Keratinocyte (primary cell): ENCODE data around the gene ZFPL1. TPM values are rescaled to one million over a fixed set of nuclear protein-coding genes. Genes with fewer than 3 reads are reported as not detected.

Experiments used
- DNase-seq: peaks from one replicate; pipeline ENCODE4 v3.0.0-alpha.2; 2011; ENCODE audit warnings: low read depth, missing footprints, low spot score
- FAIRE-seq: peaks from 2 replicates; lab custom pipeline; 2011; peaks lifted over from hg19 to GRCh38; lab: Jason Lieb, UNC
- H2AFZ ChIP-seq: 2 replicates; pipeline ENCODE4 v1.6.0; 2012; ENCODE audit warnings: low read length, control low read depth, inconsistent platforms; ENCODE audit not compliant: control insufficient read depth
- H3K27ac ChIP-seq: 2 replicates; pipeline ENCODE4 v1.5.1; 2011; ENCODE audit warnings: low read length; ENCODE audit not compliant: control insufficient read depth, insufficient read depth
- H3K27me3 ChIP-seq: 3 replicates; pipeline ENCODE4 v1.6.0; 2011; ENCODE audit warnings: low read length; ENCODE audit not compliant: control insufficient read depth, insufficient read depth; ENCODE audit errors: extremely low read depth
- H3K36me3 ChIP-seq, 2 experiments: 2 replicates in 1 of 2; 3 replicates in 1 of 2; pipeline ENCODE4 v1.5.1; 2011; ENCODE audit warnings: low read length in 2 of 2, mild to moderate bottlenecking in 1 of 2; ENCODE audit not compliant: control insufficient read depth in 2 of 2, insufficient read depth in 2 of 2; ENCODE audit errors: extremely low read depth in 1 of 2
- H3K4me1 ChIP-seq: 3 replicates; pipeline ENCODE4 v1.5.1; 2011; ENCODE audit warnings: low read length; ENCODE audit not compliant: control insufficient read depth, insufficient read depth; ENCODE audit errors: extremely low read depth
- H3K4me2 ChIP-seq: 3 replicates; pipeline ENCODE4 v1.6.0; 2011; ENCODE audit warnings: low read depth, low read length; ENCODE audit not compliant: control insufficient read depth, insufficient read depth; ENCODE audit errors: extremely low read depth
- H3K4me3 ChIP-seq, 3 experiments: fragments of 200-600 bp in 1 of 3; sonication (generic) in 1 of 3; 2 replicates in 2 of 3; 3 replicates in 1 of 3; pipeline ENCODE4 v1.5.1; 2011 to 2016; ENCODE audit warnings: low read length in 3 of 3, mild to moderate bottlenecking in 3 of 3, control low read depth in 2 of 3, inconsistent platforms in 1 of 3, low read depth in 1 of 3, mixed read lengths in 1 of 3, mixed run types in 1 of 3, moderate library complexity in 1 of 3; ENCODE audit not compliant: control insufficient read depth in 2 of 3, insufficient read depth in 2 of 3; ENCODE audit errors: extremely low read depth in 1 of 3
- H3K79me2 ChIP-seq: 2 replicates; pipeline ENCODE4 v1.6.0; 2012; ENCODE audit warnings: low read length; ENCODE audit not compliant: control insufficient read depth, insufficient read depth
- H3K9ac ChIP-seq: 3 replicates; pipeline ENCODE4 v1.6.0; 2011; ENCODE audit warnings: low read length; ENCODE audit not compliant: control insufficient read depth, insufficient read depth; ENCODE audit errors: extremely low read depth
- H3K9me1 ChIP-seq: 3 replicates; pipeline ENCODE4 v1.6.0; 2011; ENCODE audit warnings: low read length; ENCODE audit not compliant: control insufficient read depth, insufficient read depth; ENCODE audit errors: extremely low read depth
- H3K9me3 ChIP-seq: 2 replicates; pipeline ENCODE4 v1.5.1; 2012; ENCODE audit warnings: low read depth, low read length; ENCODE audit not compliant: control insufficient read depth
- H4K20me1 ChIP-seq: 3 replicates; pipeline ENCODE4 v1.6.0; 2011; ENCODE audit warnings: low read length; ENCODE audit not compliant: control insufficient read depth, insufficient read depth; ENCODE audit errors: extremely low read depth
- EZH2 ChIP-seq: IDR thresholded peaks from one replicate; pipeline ENCODE4 v1.6.1; 2012; ENCODE audit warnings: inconsistent platforms, mild to moderate bottlenecking, low read length, moderate library complexity
- dilution Hi-C: fragments of 300-500 bp; cut with MboI; formaldehyde crosslinking; loops from one replicate; pipeline ENCODE4 v1.7.0; 2020; ENCODE audit warnings: low sequenced_read_pairs; ENCODE audit not compliant: extremely low pct_ligation_motif_present
- polyA plus RNA-seq, 5 experiments: library from polyadenylated mRNA; depleted of rRNA in 3 of 5; stranded (reverse) in 3 of 5; stranded (forward) in 1 of 5; unstranded in 1 of 5; fragments of >200 nt; gene quantifications; 1 replicate in 1 of 5; 2 replicates in 3 of 5; 3 replicates in 1 of 5; pipeline versions ENCODE4 v1.2.1 to v1.2.3, GENCODE V29; 2011 to 2012; ENCODE audit warnings: missing spikeins in 2 of 5, low read depth in 1 of 5, low replicate concordance in 1 of 5
- TF ChIP-seq, protein P1 (sequence below), 3 experiments: IDR thresholded peaks in 1 of 3; conservative IDR thresholded peaks in 1 of 3; optimal IDR thresholded peaks in 1 of 3; 2 replicates in 2 of 3; 3 replicates in 1 of 3; pipeline versions ENCODE3 to v1.5.1; 2011; ENCODE audit warnings: low read length in 3 of 3, mild to moderate bottlenecking in 3 of 3, moderate library complexity in 2 of 3, control low read depth in 1 of 3, inconsistent platforms in 1 of 3; ENCODE audit not compliant: insufficient read depth in 2 of 3; ENCODE audit errors: extremely low read depth in 1 of 3

Gene ZFPL1
- polyA plus RNA-seq, 1 donor (not counting 4 experiments of a cell fraction or from before 2014, with no cell fraction given), result 15.0 TPM

GRCh38 chr11:65128182-65129145 lies 44.4 kb downstream of the ZFPL1 start:
- no peaks in the 10 kb centered on the region for H3K9me3 ChIP-seq
- no peaks in the 10 kb centered on the region for H3K27me3 ChIP-seq
- no peak overlapping the region for H2AFZ ChIP-seq
- no peaks in the 10 kb centered on the region for H3K9me1 ChIP-seq
- dilution Hi-C loops, result no loop called here
- no peak overlapping the region for H3K4me3 ChIP-seq
- peaks cover 47 to 52% of the 10 kb centered on the region in 2 experiments for H3K36me3 ChIP-seq
- peaks cover 37% of the 10 kb centered on the region for H3K79me2 ChIP-seq
- TF ChIP-seq, protein P1, sequence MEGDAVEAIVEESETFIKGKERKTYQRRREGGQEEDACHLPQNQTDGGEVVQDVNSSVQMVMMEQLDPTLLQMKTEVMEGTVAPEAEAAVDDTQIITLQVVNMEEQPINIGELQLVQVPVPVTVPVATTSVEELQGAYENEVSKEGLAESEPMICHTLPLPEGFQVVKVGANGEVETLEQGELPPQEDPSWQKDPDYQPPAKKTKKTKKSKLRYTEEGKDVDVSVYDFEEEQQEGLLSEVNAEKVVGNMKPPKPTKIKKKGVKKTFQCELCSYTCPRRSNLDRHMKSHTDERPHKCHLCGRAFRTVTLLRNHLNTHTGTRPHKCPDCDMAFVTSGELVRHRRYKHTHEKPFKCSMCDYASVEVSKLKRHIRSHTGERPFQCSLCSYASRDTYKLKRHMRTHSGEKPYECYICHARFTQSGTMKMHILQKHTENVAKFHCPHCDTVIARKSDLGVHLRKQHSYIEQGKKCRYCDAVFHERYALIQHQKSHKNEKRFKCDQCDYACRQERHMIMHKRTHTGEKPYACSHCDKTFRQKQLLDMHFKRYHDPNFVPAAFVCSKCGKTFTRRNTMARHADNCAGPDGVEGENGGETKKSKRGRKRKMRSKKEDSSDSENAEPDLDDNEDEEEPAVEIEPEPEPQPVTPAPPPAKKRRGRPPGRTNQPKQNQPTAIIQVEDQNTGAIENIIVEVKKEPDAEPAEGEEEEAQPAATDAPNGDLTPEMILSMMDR (optimal IDR thresholded peaks at IDR 0.05 in 1 of 3, IDR thresholded peaks at IDR 0.05 in 1 of 3, conservative IDR thresholded peaks at IDR 0.05 in 1 of 3; ENCODE audit: extremely low read depth in 1 of 3, insufficient read depth in 2 of 3, low read length in 3 of 3), result no peak
- no peak for TF ChIP-seq EZH2
- FAIRE-seq, result no peak
- H3K4me2 ChIP-seq, result no peak overlapping the region
- H3K4me1 ChIP-seq, result peaks cover 11% of the 10 kb centered on the region
- H3K9ac ChIP-seq, result no peak overlapping the region
- no peak overlapping the region for H3K27ac ChIP-seq
- no peak for DNase-seq
- H4K20me1 ChIP-seq, result peaks cover 8% of the 10 kb centered on the region

- no peaks in the 10 kb centered on the region for H3K9me3 ChIP-seq
- peaks cover 36% of the 10 kb centered on the region for H3K79me2 ChIP-seq
- H4K20me1 ChIP-seq, result peaks cover 8% of the 10 kb centered on the region
- H2AFZ ChIP-seq, result no peak overlapping the region
- TF ChIP-seq EZH2, result no peak
- TF ChIP-seq, protein P1 (optimal IDR thresholded peaks at IDR 0.05 in 1 of 3, IDR thresholded peaks at IDR 0.05 in 1 of 3, conservative IDR thresholded peaks at IDR 0.05 in 1 of 3; ENCODE audit: extremely low read depth in 1 of 3, insufficient read depth in 2 of 3, low read length in 3 of 3), result no peak
- DNase-seq, result no peak
- FAIRE-seq, result no peak
- H3K9me1 ChIP-seq, result no peaks in the 10 kb centered on the region
- peaks cover 13% of the 10 kb centered on the region for H3K4me1 ChIP-seq
- no peak overlapping the region for H3K4me2 ChIP-seq
- no peaks in the 10 kb centered on the region for H3K27me3 ChIP-seq
- H3K27ac ChIP-seq, result no peak overlapping the region
- no peak overlapping the region for H3K4me3 ChIP-seq
- H3K36me3 ChIP-seq, result peaks cover 47 to 52% of the 10 kb centered on the region in 2 experiments
- no peak overlapping the region for H3K9ac ChIP-seq
- dilution Hi-C loops, result no loop called here
Measured at GRCh38 chr11:65129649-65130441, 45.8 kb downstream of the ZFPL1 start.
